IPS DF 4.7 (cell line): ENCODE data around the gene PDK1.
"Not testable (repeated sequence)": the region's sequence is repeated elsewhere in the genome, so short reads cannot be mapped to it uniquely, and the experiment has no call there.

Source experiments
- DNase-seq: peaks from one replicate; pipeline ENCODE4 v3.0.0-alpha.2; 2013; ENCODE audit warnings: low spot score; ENCODE audit errors: extremely low read depth

PDK1 gene

DNA sequence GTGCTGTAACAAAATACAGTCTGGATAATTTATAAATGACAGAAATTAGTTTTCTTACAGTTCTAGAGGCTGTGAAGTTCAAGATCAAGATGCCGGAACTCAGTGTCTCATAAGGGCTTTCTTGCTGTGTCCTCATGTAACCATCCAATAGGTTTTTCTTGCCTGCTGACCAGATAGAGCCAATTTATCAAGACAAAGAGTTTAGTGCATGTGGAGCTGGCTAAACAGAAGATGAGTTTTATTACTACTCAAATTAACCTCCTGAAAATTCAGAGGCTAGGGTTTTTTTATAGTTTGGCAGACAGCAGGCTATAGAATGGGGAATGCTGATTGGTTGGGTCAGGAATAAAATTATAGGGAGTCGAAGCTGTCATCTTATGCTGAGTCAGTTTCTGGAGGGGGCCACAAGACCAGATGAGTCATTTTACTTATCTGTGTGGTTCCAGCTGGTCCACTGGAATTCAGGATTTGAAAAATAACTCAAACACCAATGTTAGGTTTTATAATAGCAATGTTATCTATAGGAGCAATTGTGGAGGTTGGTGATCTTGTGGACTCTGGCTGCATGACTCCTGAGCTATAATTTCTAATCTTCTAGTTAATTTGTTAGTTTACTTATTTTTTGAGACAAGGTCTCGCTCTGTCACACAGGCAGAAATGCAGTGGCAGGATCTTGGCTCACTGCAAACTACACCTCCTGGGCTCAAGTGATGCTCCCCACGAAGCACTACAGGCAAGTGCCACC, 3.2 kb upstream of the PDK1 start:
- DNase-seq: no peak

DNA sequence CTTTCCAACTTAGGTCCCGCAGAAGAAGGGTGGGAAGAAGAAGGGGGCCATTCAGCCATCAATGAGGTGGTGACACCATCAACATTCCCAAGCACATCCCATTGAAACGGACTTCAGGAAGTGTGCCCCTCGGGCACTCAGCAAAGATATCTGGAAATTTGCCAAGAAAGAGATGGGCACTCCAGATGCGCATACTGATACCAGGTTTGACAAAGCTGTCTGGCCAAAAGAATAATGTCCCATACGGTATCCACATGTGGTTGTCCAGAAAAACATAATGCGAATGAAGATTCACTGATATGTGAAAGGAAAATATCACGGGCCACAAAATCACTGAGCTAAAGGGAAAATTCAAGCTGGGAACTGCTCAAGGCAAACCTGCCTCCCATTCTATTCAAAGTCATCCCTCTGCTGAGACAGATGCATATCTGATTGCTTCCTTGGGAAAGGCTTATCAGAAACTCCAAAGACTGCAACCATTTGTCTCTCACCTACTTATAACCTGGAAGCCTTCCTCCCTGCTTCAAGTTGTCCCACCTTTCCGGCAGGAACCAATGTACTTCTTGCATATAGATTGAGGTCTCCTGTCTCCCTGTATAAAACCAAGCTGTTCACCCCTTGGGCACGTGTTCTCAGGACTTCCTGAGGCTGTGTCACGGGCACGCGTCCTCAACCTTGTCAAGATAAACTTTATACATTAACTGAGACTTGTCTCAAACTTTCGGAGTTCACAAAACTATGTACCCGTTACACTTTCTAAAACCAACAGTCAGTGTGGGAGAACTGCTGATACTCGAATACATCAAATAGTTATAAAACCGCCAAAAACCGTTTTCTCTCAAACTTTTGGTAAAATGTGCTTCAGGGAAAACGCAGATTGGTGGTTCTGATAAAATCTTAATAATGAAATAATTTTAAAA, 1.3 kb upstream of the PDK1 start:
- DNase-seq: no peak

DNA sequence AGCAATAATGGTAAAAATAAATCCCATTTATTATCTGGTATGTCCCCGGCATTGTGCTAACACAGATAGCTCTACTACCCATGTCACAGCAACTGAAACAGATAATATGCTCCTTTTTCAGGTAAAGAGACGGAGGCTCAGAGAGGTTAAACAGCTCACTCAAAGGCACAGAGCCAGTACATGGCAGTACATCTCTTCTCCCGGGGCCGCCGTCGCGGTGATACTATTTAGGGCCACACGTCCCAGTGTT, 693 bp upstream of the PDK1 start:
- no peak for DNase-seq

DNA sequence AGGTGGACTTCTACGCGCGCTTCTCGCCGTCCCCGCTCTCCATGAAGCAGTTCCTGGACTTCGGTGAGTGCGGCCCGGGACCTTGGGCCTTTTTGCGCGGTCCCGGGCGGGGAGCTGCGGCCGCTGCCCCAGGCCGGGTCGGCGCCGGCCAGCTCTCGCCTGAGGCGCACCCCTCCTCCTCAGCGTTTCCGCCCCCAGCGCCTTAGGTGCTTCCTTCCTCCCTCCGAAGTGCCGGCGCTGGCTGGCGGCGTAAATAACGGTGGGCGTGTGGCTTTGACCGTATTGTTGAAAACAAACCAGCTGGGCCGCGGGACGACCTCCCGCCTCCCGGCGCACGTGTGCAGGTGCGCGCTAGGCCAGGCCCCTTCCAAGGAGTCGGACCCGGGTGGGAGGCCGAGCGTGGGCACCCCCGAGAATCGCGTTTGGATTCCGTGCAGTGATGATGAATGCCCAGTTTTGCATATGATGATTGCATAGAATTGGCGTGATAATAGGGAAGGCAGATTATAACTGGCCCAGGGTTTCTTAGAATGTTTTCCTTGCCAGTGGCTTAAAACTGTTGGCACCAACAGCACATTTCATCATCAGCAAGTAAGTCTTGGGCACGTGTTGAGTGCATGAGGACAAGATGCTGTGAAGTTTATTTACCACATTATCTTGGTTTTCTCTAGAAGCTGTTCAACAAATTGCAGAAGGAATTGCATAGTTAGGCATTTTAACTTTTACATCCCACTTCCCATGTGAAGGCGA, 569 bp downstream of the PDK1 start:
- no peak for DNase-seq

DNA sequence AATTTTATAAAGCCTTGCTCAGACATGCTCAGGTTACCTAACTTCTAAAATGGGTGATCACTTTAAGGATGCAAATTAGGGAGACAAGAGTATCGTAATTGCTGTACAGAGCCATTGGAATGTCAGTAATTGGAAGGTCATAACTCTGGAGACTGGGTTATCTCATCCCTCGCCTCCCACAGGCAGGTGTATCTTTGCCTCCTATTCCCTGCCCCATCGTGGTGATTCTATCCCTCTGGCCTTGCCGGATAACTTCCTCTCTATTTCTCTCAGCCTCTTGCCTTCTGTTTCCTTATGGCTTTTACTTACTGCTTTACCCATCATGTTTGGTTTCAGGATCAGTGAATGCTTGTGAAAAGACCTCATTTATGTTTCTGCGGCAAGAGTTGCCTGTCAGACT, 2.5 kb downstream of the PDK1 start:
- no peak for DNase-seq

DNA sequence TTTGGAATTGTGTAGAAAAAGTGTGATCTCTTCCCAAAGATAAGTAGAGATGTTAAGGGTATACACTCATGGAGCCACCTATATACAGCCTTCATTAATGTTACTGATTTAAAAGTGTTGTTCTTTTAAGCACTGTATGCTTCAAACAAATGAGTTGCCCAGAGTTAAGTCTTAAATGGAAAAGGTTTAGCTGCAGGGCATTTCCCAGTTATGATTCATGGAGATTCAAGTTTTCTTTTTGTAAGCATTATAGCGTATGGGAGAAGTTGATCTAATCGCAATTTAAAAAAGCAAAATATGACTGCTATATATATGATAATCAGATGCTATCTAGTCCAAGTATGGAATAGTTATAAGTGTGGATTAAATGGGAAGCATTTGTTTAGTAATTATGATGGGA, 4.8 kb downstream of the PDK1 start:
- no peak for DNase-seq

DNA sequence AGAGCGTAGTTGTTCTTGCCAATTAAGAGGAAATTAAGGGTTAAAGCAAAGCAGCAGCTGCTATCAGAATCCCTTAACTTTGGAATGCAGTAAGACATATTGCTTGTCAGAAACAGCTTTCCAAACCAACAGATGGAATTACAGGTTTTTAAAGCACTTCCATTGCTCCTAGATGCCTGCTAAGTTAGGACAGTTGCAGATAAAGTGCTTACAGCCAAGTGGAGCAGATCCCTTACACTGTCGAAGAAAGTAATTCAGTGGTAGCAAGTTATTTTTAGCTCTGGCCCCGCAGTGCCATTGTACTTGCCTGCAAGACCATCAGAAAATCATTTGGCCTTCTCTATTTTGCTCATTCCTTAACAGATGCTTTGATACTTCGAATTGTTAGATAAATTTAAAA, 5.4 kb downstream of the PDK1 start:
- DNase-seq: no peak

DNA sequence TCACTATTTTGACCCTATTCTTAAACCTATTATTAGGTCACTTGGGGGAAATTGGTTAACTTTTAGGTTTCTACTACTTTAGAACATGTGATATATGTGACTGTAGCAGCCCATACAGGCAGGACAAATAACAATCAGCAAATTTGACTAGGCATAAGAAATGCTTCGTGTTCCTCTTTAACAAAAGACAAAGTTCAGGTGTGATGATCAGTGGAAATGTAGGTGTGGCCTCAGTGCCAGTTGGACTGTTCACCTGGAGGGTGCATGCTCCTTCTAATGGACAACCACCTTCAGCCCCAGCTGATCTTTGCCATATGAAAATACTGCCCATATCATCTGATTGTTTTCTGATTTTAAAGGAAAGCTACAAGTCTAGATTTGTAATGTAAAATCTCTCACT, 6.4 kb downstream of the PDK1 start:
- no peak for DNase-seq

DNA sequence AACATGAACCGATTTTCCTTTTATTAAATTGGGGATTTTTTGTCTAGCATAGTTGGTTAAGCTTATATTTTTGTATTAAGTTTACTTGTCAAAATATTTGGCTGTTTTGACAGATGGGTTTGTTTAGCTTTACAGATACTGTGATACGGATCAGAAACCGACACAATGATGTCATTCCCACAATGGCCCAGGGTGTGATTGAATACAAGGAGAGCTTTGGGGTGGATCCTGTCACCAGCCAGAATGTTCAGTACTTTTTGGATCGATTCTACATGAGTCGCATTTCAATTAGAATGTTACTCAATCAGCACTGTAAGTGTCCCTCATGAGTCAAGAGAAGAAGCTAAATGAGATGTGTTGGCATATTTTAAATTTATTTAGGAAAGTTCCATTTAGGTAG, 8.5 kb downstream of the PDK1 start:
- DNase-seq: no peak

DNA sequence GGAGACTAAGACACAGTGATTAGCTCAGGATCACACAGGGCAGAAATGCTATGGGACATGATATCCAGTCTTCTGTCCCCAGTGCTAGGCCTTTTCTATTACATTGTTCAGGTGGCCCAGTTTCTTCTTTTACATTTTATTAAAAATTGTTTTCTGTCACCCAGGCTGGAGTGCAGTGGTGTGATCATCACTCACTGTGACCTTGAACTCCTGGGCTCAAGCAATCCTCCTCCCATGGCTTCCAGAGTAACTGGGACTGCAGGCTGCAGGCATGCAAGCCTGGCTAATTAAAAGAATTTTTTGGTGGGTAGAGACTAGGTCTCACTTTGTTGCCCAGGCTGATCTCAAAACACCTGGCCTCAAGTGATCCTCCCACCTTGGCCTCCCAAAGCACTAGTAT, 15.4 kb downstream of the PDK1 start:
- no peak for DNase-seq

DNA sequence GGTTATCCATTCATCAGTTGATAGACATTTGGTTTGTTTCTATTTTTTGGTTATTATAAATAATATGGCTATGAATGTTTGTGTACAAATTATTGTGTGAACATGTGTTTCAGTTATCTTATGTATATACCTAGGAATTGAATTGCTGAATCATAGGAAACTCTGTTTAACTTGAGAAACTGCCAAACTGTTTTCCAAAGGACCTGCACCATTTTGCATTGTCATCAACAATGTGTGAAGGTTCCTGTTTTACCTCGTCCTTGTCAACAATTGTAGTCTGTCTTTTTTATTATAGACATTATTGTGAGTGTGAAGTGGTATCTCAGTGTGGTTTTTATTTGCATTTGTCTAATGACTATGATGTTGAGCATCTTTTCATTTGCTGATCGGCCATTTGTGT, 17.1 kb downstream of the PDK1 start:
- DNase-seq: no peak

DNA sequence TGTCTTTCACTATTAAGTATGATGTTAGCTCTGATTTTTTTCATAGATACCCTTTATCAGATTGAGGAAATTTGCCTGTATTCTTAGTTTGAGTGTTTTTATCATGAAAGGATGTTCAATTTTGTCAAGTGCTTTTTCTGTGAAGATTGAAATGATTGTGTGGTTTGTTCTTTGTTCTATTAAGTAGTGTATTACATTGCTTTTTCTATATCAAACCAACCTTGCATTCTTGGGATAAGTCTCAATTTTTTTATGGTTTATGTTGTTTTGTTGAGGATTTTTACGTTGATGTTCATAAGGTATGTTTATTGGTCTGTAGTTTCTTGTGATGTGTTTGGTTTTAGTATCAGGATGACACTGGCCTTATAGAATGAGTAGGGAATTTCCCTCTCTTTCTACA, 19.1 kb downstream of the PDK1 start:
- DNase-seq: no peak

DNA sequence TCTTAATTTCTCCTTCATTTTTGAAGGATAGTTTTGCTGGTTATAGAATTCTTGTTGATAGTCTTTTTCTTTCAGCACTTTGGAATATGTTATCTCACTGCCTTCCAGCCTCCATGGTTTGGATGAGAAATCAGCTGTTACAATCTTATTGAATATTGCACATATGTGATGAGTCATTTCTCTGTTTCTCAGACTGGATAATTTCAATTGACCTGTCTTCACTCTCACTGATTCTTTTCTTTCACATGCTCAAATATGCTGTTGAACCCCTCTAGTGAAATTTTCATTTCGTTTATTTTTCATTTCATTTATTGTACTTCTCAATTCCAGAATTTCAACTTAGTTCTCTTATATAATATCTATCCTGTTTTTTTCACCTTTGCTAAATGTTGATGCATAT, 22.2 kb downstream of the PDK1 start:
- DNase-seq: no peak

DNA sequence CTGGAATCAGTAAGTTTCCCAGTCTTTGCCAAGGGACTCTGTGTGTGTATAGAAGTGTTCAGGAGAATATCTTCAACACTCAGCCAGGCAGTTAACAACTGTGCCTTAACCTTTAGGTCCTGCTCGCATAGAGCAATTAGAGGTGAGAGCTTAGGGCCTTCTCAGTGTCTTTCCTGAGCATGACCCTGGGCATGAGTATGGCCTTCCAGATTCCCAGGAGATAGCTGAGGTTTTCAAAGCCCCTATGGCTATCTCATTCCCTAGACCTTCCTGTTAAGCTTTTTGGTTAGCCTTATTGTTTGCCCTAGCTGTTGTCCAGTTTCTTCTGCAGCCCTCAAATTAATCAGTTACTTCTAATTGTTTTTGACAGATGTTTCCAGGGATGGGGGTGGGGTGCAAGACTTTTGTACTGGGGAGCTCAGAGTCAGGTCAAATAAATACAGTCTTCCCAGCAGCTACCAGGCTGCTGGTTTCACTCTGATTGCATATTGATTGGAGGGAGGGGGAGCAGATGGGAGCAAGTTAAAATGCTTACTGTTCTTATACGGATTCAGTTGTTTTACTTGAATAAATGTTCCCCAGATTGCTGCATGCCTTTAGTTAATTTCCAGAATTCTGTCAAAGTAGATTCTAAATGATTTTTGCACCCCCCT, 23.1 kb downstream of the PDK1 start:
- no peak for DNase-seq

DNA sequence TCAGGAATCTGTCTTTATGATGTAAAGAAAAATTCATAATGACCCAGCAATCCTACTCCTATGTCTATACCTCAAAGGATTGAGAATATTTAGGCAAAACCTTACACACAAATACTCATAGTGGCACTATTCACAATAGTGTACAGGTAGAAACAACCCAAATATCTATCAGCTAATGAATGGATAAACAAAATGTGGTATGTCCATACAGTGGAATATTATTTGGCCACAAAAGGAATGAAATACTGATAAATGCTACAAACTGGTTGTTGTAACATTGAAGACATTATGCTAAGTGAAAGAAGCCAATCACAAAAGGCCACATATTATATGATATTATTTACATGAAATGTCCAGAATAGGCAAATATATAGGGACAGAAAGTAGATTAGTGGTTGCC, 24.7 kb downstream of the PDK1 start:
- DNase-seq: no peak

DNA sequence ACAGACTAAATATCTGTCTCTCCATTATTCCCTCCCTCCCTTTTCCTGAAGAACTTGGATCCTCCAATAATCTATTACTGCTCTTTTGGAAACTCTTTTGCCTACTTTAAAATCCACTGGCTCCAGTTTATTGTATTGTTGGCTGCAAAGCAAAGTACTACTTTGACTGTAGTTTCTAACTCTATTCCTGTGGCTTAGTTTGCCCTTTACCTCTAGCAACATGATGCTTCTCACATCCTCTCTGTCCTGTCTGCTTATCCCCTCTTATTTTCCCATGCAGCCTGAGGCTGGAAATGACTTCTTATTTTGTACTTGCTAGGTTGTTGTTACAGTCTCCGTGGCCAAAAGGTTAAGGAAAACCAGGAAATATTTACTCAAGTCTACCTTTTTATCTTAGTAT, 26.8 kb downstream of the PDK1 start:
- DNase-seq: no peak

DNA sequence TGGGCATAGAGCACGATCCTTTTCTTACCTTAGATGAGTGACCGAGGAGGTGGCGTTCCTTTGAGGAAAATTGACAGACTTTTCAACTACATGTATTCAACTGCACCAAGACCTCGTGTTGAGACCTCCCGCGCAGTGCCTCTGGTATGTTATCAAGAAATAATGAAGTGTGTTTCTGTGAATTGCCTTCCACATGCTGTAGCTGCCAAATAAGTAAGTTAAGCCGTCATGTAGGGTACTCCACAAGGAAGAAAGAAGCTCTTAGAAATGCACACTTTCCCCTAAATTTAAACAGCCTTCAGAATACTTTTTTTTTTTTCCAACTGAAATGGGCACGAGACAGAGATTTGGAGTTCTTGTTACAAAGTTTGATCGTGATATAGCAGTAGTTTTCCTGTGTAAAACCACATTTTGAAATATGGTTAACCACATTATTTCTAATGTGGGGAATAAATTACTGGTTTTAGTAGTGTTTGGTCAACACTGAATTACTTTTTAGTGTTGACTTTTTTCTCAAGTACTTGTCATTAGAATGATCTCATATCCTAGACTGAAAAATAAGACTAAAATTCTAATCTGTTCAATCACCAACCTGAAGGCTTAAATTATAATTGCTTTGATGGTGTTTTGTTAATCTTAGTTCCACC, 30.5 kb downstream of the PDK1 start:
- no peak for DNase-seq

DNA sequence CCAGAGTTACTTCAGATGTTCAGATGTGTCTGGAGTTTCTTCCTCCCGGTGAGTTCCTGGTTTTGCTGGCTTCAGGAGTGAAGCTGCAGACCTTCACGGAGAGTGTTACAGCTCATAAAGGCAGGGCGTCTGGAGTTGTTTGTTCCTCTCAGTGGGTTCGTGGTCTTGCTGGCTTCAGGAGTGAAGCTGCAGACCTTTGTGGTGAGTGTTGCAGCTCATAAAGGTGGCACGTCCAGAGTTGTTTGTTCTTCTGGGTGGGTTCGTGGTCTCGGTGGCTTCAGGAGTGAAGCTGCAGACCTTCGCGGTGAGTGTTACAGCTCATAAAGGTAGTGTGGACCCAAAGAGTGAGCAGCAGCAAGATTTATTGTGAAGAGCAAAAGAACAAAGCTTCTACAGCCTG, 31.3 kb downstream of the PDK1 start:
- DNase-seq: not testable (repeated sequence)

DNA sequence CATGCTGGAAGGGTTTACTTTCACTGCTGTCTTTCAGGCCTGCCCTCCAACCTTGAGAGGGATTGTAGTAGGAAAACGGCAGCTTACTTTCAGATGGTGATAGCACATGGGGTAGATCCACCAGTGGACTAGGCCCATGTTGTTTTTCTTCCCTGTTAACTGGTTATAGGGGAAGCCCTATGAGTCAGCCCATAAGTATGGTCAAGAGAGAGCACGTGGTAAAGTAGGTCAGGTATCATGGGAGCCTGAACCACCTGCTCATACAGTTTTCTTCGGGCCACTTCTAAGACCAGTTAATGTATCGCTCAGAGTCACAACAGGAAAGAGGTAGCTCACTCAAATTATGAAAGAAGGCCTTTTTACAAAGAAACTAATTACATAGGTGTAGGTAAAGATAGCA, 33.0 kb downstream of the PDK1 start:
- DNase-seq: no peak

DNA sequence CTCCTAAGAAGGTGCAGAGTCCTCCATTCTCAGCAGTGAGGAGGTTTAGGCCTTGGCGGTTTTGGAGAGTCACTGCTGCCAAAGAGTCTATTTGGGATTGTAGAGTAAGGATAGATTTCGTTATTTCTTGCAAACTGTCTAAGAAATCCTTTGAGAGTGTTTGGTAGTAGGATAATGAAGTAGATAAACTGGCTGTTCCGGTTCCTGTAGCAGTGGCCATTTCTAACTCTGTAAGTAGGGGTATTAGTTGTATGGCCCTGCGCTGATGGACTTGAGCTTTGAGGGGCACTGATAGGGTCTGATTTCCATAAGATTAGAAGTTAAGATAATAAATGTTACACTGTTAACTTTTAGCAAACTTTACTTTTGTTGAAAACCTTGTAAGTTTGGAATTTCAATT, 35.5 kb downstream of the PDK1 start:
- DNase-seq: not testable (repeated sequence)

DNA sequence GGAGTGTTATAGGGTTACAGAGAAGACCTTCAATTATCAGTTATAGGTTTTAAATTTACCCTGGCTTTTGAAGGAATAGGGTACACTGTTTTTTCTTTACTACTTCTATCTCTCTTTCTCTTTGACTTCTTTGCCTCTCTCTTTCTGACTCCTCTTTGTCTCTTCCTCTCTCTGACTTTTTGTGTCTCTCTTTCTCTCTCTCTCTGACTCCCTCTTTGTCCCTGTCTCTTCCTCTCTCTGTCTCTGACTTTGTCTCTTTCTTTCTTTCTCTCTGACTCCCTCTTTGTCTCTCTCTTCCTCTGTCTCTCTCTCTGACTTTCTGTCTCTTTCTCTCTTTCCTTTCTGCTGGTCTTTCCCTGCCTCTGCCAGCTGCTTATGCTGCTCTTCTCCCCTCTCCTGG, 36.3 kb downstream of the PDK1 start:
- DNase-seq: not testable (repeated sequence)
